GM23248 (cell line): ENCODE measurements around the gene TPCN2. TPM values are rescaled to one million over a fixed set of nuclear protein-coding genes. Genes with fewer than 3 reads are reported as not detected.

Source experiments
- DNase-seq: peaks from one replicate; pipeline ENCODE4 v3.0.0-alpha.2; 2015
- H2AFZ ChIP-seq: fragments of 200-600 bp; sonication (generic); 2 replicates; pipeline ENCODE4 v1.6.1; 2016; ENCODE audit warnings: antibody characterized with exemption
- H3F3A ChIP-seq: fragments of 200-600 bp; sonication (generic); 2 replicates; pipeline ENCODE4 v1.6.1; 2016; ENCODE audit warnings: mild to moderate bottlenecking, antibody characterized with exemption, mixed run types; ENCODE audit not compliant: insufficient read depth
- H3K27ac ChIP-seq: fragments of 200-600 bp; sonication (generic); 2 replicates; pipeline ENCODE4 v1.5.1; 2016; ENCODE audit warnings: mild to moderate bottlenecking
- H3K27me3 ChIP-seq: fragments of 200-600 bp; sonication (generic); replicated peaks from 2 replicates; pipeline ENCODE4 v1.6.1; 2016; ENCODE audit warnings: mild to moderate bottlenecking; ENCODE audit not compliant: insufficient read depth
- H3K36me3 ChIP-seq: fragments of 200-600 bp; sonication (generic); 2 replicates; pipeline ENCODE4 v1.6.1; 2016; ENCODE audit warnings: low read depth, mild to moderate bottlenecking
- H3K4me1 ChIP-seq: fragments of 200-600 bp; sonication (generic); 2 replicates; pipeline ENCODE4 v1.6.1; 2016; ENCODE audit warnings: mild to moderate bottlenecking; ENCODE audit not compliant: insufficient read depth
- H3K4me2 ChIP-seq: fragments of 200-600 bp; sonication (generic); one replicate; pipeline ENCODE4 v1.6.1; 2016; ENCODE audit warnings: mild to moderate bottlenecking; ENCODE audit not compliant: unreplicated experiment
- H3K4me3 ChIP-seq: fragments of 200-600 bp; sonication (generic); 2 replicates; pipeline ENCODE4 v1.5.1; 2016; ENCODE audit warnings: mild to moderate bottlenecking
- H3K79me2 ChIP-seq: fragments of 200-600 bp; sonication (generic); 2 replicates; pipeline ENCODE4 v1.6.1; 2016; ENCODE audit warnings: mild to moderate bottlenecking; ENCODE audit not compliant: insufficient read depth
- H3K9ac ChIP-seq: fragments of 200-600 bp; sonication (generic); 2 replicates; pipeline ENCODE4 v1.6.1; 2016; ENCODE audit warnings: mild to moderate bottlenecking
- H3K9me2 ChIP-seq: fragments of 200-600 bp; sonication (generic); 2 replicates; pipeline ENCODE4 v1.6.1; 2016; ENCODE audit warnings: mixed run types, mild to moderate bottlenecking, moderate library complexity; ENCODE audit not compliant: insufficient read depth
- H3K9me3 ChIP-seq: fragments of 200-600 bp; sonication (generic); one replicate; pipeline ENCODE4 v1.6.1; 2017; ENCODE audit warnings: low read depth
- H4K20me1 ChIP-seq: fragments of 200-600 bp; sonication (generic); 2 replicates; pipeline ENCODE4 v1.6.0; 2016; ENCODE audit not compliant: insufficient read depth
- EZH2 ChIP-seq: fragments of 200-600 bp; sonication (generic); IDR thresholded peaks from 2 replicates; pipeline ENCODE4 v1.6.1; 2018; ENCODE audit warnings: antibody characterized with exemption, mild to moderate bottlenecking; ENCODE audit not compliant: insufficient read depth, poor library complexity, severe bottlenecking
- EZH2phosphoT487 ChIP-seq: fragments of 200-600 bp; sonication (generic); IDR thresholded peaks from 2 replicates; pipeline ENCODE4 v1.6.1; 2018; ENCODE audit warnings: antibody characterized with exemption, moderate library complexity, mild to moderate bottlenecking, low read depth; ENCODE audit not compliant: insufficient read depth
- WGBS, 2 experiments: methylation state at CpG; one replicate each; pipeline ENCODE4 v1.1.6; 2015 to 2017; ENCODE audit warnings: low lambda C conversion rate in 2 of 2, low coverage in 1 of 2; ENCODE audit errors: missing lambda C conversion rate in 2 of 2; 5-methylcytosine and 5-hydroxymethylcytosine counted together
- in situ Hi-C: fragments of 300-500 bp; cut with MboI; formaldehyde crosslinking; loops from 2 replicates; pipeline ENCODE4 v1.15.0; 2020
- polyA plus RNA-seq: library from polyadenylated mRNA; unstranded; fragments of >200 nt; fragmentation: Nextera tagmentation; extraction: Ambion mirVana; gene quantifications from 2 replicates; pipeline ENCODE4 v1.2.1, GENCODE V29; 2016
- total RNA-seq: library from RNA; depleted of rRNA; stranded (reverse); fragments of >200 nt; shearing (Covaris generic); gene quantifications from 2 replicates; pipeline ENCODE4 v1.2.3, GENCODE V29; 2014

Gene TPCN2
- total and polyA plus RNA-seq, 2 experiments from 2014 or later, result 7.1 to 8.5 TPM

- Histone ChIP-seq H3K27ac (no peak overlapping the region), H3K4me1 (no peaks in the 10 kb centered on the region), H3K9ac (no peak overlapping the region), H3K9me3 (no peaks in the 10 kb centered on the region), H4K20me1 (no peaks in the 10 kb centered on the region), H2AFZ (no peak overlapping the region), H3K36me3 (no peaks in the 10 kb centered on the region), H3K27me3 (no peaks in the 10 kb centered on the region), H3F3A (no peaks in the 10 kb centered on the region), H3K9me2 (no peaks in the 10 kb centered on the region), H3K4me2 (no peak overlapping the region), H3K4me3 (no peak overlapping the region), H3K79me2 (0 out of 2 replicates have a peak, but pooled peaks cover 9% of the 10 kb centered on the region)
- 73 to 89% methylated on average over 12 of the region's 12 CpGs for WGBS, 2 experiments
- in situ Hi-C loops, result no loop called here
- no peak for DNase-seq
- no peak for TF ChIP-seq EZH2
- TF ChIP-seq EZH2phosphoT487, result no peak
Measured at GRCh38 chr11:69059985-69060384, 11.3 kb downstream of the TPCN2 start.

GRCh38 chr11:69060806-69061712 lies 12.3 kb downstream of the TPCN2 start:
- no peak overlapping the region for H3K9ac ChIP-seq
- 91 to 92% methylated on average over 25 of the region's 25 CpGs for WGBS, 2 experiments
- H3K36me3 ChIP-seq, result no peaks in the 10 kb centered on the region
- H2AFZ ChIP-seq, result no peak overlapping the region
- no peaks in the 10 kb centered on the region for H3K9me3 ChIP-seq
- H3K27ac ChIP-seq, result no peak overlapping the region
- no peak for TF ChIP-seq EZH2phosphoT487
- no peak for TF ChIP-seq EZH2
- H3K4me1 ChIP-seq, result no peaks in the 10 kb centered on the region
- H3K9me2 ChIP-seq, result no peaks in the 10 kb centered on the region
- H3K4me3 ChIP-seq, result no peak overlapping the region
- in situ Hi-C loops, result no loop called here
- H3K27me3 ChIP-seq, result no peaks in the 10 kb centered on the region
- H3F3A ChIP-seq, result no peaks in the 10 kb centered on the region
- no peaks in the 10 kb centered on the region for H4K20me1 ChIP-seq
- no peak for DNase-seq
- no peak overlapping the region for H3K4me2 ChIP-seq
- peaks cover 6% of the 10 kb centered on the region; the same call in 1 of the 2 replicates for H3K79me2 ChIP-seq

GRCh38 chr11:69061713-69062053 lies 13.0 kb downstream of the TPCN2 start:
- in situ Hi-C loops, result no loop called here
- WGBS, 2 experiments, result 59 to 69% methylated on average over 2 to 4 of the region's 4 CpGs
- Histone ChIP-seq H3F3A (no peaks in the 10 kb centered on the region), H4K20me1 (no peaks in the 10 kb centered on the region), H3K9me3 (no peaks in the 10 kb centered on the region), H3K36me3 (no peaks in the 10 kb centered on the region), H3K9me2 (no peaks in the 10 kb centered on the region), H3K27me3 (no peaks in the 10 kb centered on the region), H3K27ac (no peak overlapping the region), H3K4me3 (no peak overlapping the region), H3K4me1 (no peaks in the 10 kb centered on the region), H3K4me2 (no peak overlapping the region), H3K79me2 (no peaks in the 10 kb centered on the region; the same call in 1 of the 2 replicates), H2AFZ (no peak overlapping the region), H3K9ac (no peak overlapping the region)
- TF ChIP-seq EZH2 (no peak), EZH2phosphoT487 (no peak)
- no peak for DNase-seq

GRCh38 chr11:69062169-69062855 lies 13.6 kb downstream of the TPCN2 start:
- in situ Hi-C loops, result no loop called here
- no peaks in the 10 kb centered on the region for H4K20me1 ChIP-seq
- H3K4me1 ChIP-seq, result no peaks in the 10 kb centered on the region
- no peaks in the 10 kb centered on the region for H3F3A ChIP-seq
- WGBS, 2 experiments, result 90 to 91% methylated on average over 12 to 15 of the region's 15 CpGs
- no peaks in the 10 kb centered on the region for H3K9me3 ChIP-seq
- H3K36me3 ChIP-seq, result no peaks in the 10 kb centered on the region
- no peak overlapping the region for H3K9ac ChIP-seq
- no peak for DNase-seq
- H3K27ac ChIP-seq, result no peak overlapping the region
- H3K79me2 ChIP-seq, result no peaks in the 10 kb centered on the region; the same call in 1 of the 2 replicates
- no peak overlapping the region for H2AFZ ChIP-seq
- no peak overlapping the region for H3K4me3 ChIP-seq
- H3K27me3 ChIP-seq, result no peaks in the 10 kb centered on the region
- TF ChIP-seq EZH2phosphoT487 (no peak), EZH2 (no peak)
- no peaks in the 10 kb centered on the region for H3K9me2 ChIP-seq
- no peak overlapping the region for H3K4me2 ChIP-seq
